Measurements from ENCODE around the gene TMEM126A. TPM values are rescaled to one million over a fixed set of nuclear protein-coding genes. Genes with fewer than 3 reads are reported as not detected.

Gene TMEM126A
- total and polyA plus RNA-seq, 2 of the 13 experiments (the other 11 are each of a cell fraction or from before 2014, with no cell fraction given): 59.5 to 66.9 TPM

DNA sequence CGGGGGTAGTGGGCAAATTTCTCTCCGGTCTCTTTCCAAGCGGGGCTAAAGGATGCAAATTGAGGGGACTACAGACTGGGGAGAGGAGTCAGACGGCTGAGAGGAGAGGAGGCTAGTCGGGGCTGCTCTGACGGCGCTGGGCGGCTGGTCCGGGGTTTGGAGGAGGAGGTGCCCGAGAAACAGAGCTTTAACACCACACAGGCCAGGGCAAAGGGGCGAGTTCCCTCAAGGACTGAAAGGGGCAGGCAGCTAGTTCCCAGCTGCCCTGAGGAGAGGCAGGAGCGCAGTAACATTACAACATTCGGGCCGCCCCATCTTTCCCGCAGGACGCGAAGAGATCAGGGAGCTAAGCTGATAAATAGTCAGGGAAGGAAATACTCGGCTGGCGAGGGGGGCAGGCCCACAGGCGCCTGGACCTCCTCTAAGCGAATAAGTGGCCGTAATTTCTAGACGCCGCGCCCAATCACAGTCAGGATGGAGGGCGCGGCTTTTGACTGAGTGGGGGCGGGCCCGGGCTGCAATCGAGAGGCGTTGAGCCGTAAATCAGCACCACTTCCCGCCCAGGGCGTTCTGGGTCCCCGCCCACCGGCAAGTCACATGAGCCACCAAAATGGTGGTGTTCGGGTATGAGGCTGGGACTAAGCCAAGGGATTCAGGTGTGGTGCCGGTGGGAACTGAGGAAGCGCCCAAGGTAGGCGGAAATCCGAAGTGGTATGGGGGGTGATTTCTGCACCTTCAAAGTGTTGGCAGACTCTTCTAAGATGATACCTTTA is 19.6 kb upstream of the TMEM126A start, which contains the start of gene TMEM126B (continued):
- TF ChIP-seq ZBTB4 (CRISPR knock-in tag; IDR thresholded peaks at IDR 0.05; ENCODE audit: borderline replicate concordance) (no peak), CEBPG (CRISPR knock-in tag; IDR thresholded peaks at IDR 0.05) (peak; percentile 41), ZNF709 (CRISPR knock-in tag; IDR thresholded peaks at IDR 0.05) (no peak; the same call in 1 of the 2 replicates)
- TF ChIP-seq, protein P1, sequence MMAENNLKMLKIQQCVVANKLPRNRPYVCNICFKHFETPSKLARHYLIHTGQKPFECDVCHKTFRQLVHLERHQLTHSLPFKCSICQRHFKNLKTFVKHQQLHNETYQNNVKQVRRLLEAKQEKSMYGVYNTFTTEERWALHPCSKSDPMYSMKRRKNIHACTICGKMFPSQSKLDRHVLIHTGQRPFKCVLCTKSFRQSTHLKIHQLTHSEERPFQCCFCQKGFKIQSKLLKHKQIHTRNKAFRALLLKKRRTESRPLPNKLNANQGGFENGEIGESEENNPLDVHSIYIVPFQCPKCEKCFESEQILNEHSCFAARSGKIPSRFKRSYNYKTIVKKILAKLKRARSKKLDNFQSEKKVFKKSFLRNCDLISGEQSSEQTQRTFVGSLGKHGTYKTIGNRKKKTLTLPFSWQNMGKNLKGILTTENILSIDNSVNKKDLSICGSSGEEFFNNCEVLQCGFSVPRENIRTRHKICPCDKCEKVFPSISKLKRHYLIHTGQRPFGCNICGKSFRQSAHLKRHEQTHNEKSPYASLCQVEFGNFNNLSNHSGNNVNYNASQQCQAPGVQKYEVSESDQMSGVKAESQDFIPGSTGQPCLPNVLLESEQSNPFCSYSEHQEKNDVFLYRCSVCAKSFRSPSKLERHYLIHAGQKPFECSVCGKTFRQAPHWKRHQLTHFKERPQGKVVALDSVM (CRISPR knock-in tag; IDR thresholded peaks at IDR 0.05): no peak

GRCh38 chr11:85628771-85629341 is 18.9 kb upstream of the TMEM126A start:
- Histone ChIP-seq H3K9ac (ENCODE audit: insufficient read depth, low read depth, low read length) (peak overlapping the region; percentile 92), H3K36me3 (replicated peaks in 1 of 2; ENCODE audit: control insufficient read depth in 1 of 2, insufficient read depth in 2 of 2, low read length in 2 of 2) (peaks cover 0 to 3% of the 10 kb centered on the region in 2 experiments; a peak in 1 of 5 replicates), H3K79me2 (ENCODE audit: insufficient read depth, low read length) (peaks cover 32% of the 10 kb centered on the region), H3K27me3 (ENCODE audit: control insufficient read depth in 1 of 2, insufficient read depth in 2 of 2, low read length in 2 of 2) (no peaks in the 10 kb centered on the region; a peak in 1 of 5 replicates), H3K4me2 (ENCODE audit: low read depth, low read length) (peak overlapping the region; percentile 91), H4K20me1 (ENCODE audit: insufficient read depth, low read length) (no peaks in the 10 kb centered on the region), H3K4me3 (replicated peaks in 1 of 3; ENCODE audit: insufficient read depth in 1 of 3, low read depth in 2 of 3, low read length in 3 of 3) (peak overlapping the region; percentile 79 to 88 (median 81)), H3K4me1 (ENCODE audit: insufficient read depth, low read length) (peaks cover 29% of the 10 kb centered on the region), H3K9me3 (ENCODE audit: low read length) (no peaks in the 10 kb centered on the region), H2AFZ (ENCODE audit: low read length) (peak overlapping the region; percentile 84), H3K27ac (ENCODE audit: extremely low read length, insufficient read depth, low read length) (peak overlapping the region; percentile 79)
- CTCF ChIA-PET (ENCODE audit: low intra/inter-chr PET ratio, low total read pairs): no interaction called here
- ATAC-seq: peak; percentile 9
- intact Hi-C loops (cut with micrococcal nuclease; ENCODE audit: unreplicated experiment): loop anchor here (1.0 to 10.0 kb wide), 4 partner anchors 18 to 615 kb away; partner anchors contain the start of genes CREBZF, EED, PICALM and TMEM126A
- POLR2A ChIA-PET: interaction anchor here (0.8 to 3.0 kb wide), 9 partner anchors 10 to 616 kb away, joined by 3 to 41 read pairs (median 5); partner anchors contain the start of genes CCDC89, CREBZF, EED and TMEM126A
- no peak for FAIRE-seq
- TSS peak; percentile 76 for BruUV-seq (replicated peaks)
- in situ Hi-C loops (cut with HindIII; ENCODE audit: extremely low pct_ligation_motif_present, low pct_unique_long_range_greater_than_20kb): loop anchor here (25.0 kb wide), 1 partner anchor 633 kb away; no protein-coding TSS in a partner anchor
- whole genome bisulfite sequencing (ENCODE audit: low lambda C conversion rate): 2% methylated on average over 13 of the region's 13 CpGs
- peak; percentile 9 for DNase-seq (ENCODE audit: low spot score)
- TF ChIP-seq RNF219 (CRISPR knock-in tag; IDR thresholded peaks at IDR 0.05) (no peak), ZNF543 (CRISPR knock-in tag; IDR thresholded peaks at IDR 0.05) (no peak), ZNF615 (CRISPR knock-in tag; IDR thresholded peaks at IDR 0.05; ENCODE audit: borderline replicate concordance) (0 out of 2 replicates have a peak, but pooled peaks have one; percentile 65), SIX4 (CRISPR knock-in tag; IDR thresholded peaks at IDR 0.05) (no peak), NFE2L1 (CRISPR knock-in tag; IDR thresholded peaks at IDR 0.05; ENCODE audit: borderline replicate concordance) (no peak)
- TF ChIP-seq, protein P2, sequence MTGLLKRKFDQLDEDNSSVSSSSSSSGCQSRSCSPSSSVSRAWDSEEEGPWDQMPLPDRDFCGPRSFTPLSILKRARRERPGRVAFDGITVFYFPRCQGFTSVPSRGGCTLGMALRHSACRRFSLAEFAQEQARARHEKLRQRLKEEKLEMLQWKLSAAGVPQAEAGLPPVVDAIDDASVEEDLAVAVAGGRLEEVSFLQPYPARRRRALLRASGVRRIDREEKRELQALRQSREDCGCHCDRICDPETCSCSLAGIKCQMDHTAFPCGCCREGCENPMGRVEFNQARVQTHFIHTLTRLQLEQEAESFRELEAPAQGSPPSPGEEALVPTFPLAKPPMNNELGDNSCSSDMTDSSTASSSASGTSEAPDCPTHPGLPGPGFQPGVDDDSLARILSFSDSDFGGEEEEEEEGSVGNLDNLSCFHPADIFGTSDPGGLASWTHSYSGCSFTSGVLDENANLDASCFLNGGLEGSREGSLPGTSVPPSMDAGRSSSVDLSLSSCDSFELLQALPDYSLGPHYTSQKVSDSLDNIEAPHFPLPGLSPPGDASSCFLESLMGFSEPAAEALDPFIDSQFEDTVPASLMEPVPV (CRISPR knock-in tag; IDR thresholded peaks at IDR 0.05): no peak

Data from HepG2 (cell line).